ENCODE data around the gene LDHD. TPM values are rescaled to one million over a fixed set of nuclear protein-coding genes. Genes with fewer than 3 reads are reported as not detected.
A peak's percentile ranks its signal among the peaks of the same experiment; 100 is the strongest.

The LDHD gene
- total RNA-seq, 2 donors from 2014 or later = 0.11 to 0.48 TPM

GRCh38 chr16:75086688-75087374, 29.7 kb downstream of the LDHD start:
- peaks cover 18% of the 10 kb centered on the region for H3K36me3 Mint-ChIP-seq (ENCODE audit: low read depth)
- ATAC-seq (replicated peaks) = no peak

DNA sequence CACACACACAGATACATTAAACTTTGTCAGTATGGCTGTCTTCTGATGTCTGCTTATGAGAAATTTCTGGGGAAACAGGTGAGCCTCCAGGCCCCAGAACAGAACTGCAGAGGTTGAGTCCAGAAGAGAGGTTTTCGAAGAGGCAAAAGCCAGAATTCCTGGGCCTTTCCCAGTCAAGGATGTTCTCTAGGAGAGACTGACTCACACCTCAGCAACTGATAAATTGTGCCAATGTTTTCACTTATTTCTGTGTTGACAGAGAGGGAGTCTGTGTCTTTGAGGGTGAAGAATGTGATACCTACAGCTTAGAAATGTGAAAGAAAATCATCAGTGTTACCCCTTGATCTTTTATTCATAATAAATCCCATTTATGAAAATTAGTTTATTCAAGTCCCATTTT, 30.3 kb downstream of the LDHD start:
- no peak for ATAC-seq (replicated peaks)
- no peaks in the 10 kb centered on the region for H3K27me3 Mint-ChIP-seq

More at GRCh38 chr16:75086688-75087374, 29.7 kb downstream of the LDHD start:
- Mint-ChIP-seq H3K27ac (no peak overlapping the region), H3K4me3 (no peak overlapping the region), H3K27me3 (no peaks in the 10 kb centered on the region), H3K9me3 (no peaks in the 10 kb centered on the region), H3K4me1 (peaks cover 40% of the 10 kb centered on the region)

GRCh38 chr16:75085556-75085955, 31.0 kb downstream of the LDHD start:
- Mint-ChIP-seq H3K4me1 (peaks cover 44% of the 10 kb centered on the region), H3K9me3 (no peaks in the 10 kb centered on the region), H3K36me3 (ENCODE audit: low read depth) (peaks cover 18% of the 10 kb centered on the region), H3K27ac (peak overlapping the region; percentile 44), H3K27me3 (no peaks in the 10 kb centered on the region), H3K4me3 (no peak overlapping the region)
- ATAC-seq (replicated peaks) = no peak

More for the DNA sequence above, 30.3 kb downstream of the LDHD start:
- Mint-ChIP-seq H3K27ac (no peak overlapping the region), H3K9me3 (no peaks in the 10 kb centered on the region), H3K36me3 (ENCODE audit: low read depth) (peaks cover 18% of the 10 kb centered on the region), H3K4me3 (no peak overlapping the region), H3K4me1 (peaks cover 42% of the 10 kb centered on the region)

DNA sequence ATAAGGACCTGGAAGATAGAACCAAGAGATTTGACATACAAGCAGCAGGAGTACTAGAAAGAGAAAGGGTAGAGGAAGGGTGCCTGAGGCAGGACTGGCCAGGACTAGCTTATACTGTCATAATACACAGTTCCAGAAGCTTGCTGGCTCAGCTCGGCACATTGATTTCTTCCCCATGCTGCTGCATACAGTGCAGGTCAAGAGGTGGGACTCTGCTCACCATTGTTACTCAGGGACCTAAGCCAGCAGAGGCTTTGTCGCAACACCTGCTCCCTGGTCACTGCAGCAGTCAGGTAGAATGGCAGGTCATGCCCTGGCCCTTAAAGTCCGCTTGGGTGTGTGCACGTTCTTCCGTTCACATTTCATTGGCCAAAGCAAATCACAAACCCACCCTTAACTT, 32.8 kb downstream of the LDHD start:
- Mint-ChIP-seq H3K4me3 (no peak overlapping the region), H3K9me3 (no peaks in the 10 kb centered on the region), H3K4me1 (peaks cover 43% of the 10 kb centered on the region), H3K27me3 (no peaks in the 10 kb centered on the region), H3K36me3 (ENCODE audit: low read depth) (peaks cover 18% of the 10 kb centered on the region), H3K27ac (peak overlapping the region; percentile 11)
- no peak for ATAC-seq (replicated peaks)

- H3K36me3 Mint-ChIP-seq (ENCODE audit: low read depth) = peaks cover 18% of the 10 kb centered on the region
- peaks cover 3% of the 10 kb centered on the region for H3K9me3 Mint-ChIP-seq
- no peak overlapping the region for H3K4me3 Mint-ChIP-seq
- no peak for ATAC-seq (replicated peaks)
- peaks cover 54% of the 10 kb centered on the region for H3K4me1 Mint-ChIP-seq
- peak overlapping the region; percentile 56 for H3K27ac Mint-ChIP-seq
- H3K27me3 Mint-ChIP-seq = no peaks in the 10 kb centered on the region
Measured at GRCh38 chr16:75081179-75081859, 35.3 kb downstream of the LDHD start.

GRCh38 chr16:75080205-75081029, 36.2 kb downstream of the LDHD start:
- Mint-ChIP-seq H3K36me3 (ENCODE audit: low read depth) (peaks cover 17% of the 10 kb centered on the region), H3K9me3 (peaks cover 3% of the 10 kb centered on the region), H3K4me1 (peaks cover 57% of the 10 kb centered on the region), H3K4me3 (no peak overlapping the region), H3K27ac (peak overlapping the region; percentile 71), H3K27me3 (no peaks in the 10 kb centered on the region)
- no peak for ATAC-seq (replicated peaks)

- no peak for ATAC-seq (replicated peaks)
- Mint-ChIP-seq H3K36me3 (ENCODE audit: low read depth) (peaks cover 9% of the 10 kb centered on the region), H3K4me3 (no peak overlapping the region), H3K27ac (peak overlapping the region; percentile 56), H3K27me3 (no peaks in the 10 kb centered on the region), H3K9me3 (peaks cover 3% of the 10 kb centered on the region), H3K4me1 (peaks cover 52% of the 10 kb centered on the region)
Measured at GRCh38 chr16:75079346-75079926, 37.1 kb downstream of the LDHD start.

GRCh38 chr16:75078886-75079285, 37.7 kb downstream of the LDHD start:
- Mint-ChIP-seq H3K36me3 (ENCODE audit: low read depth) (peaks cover 4% of the 10 kb centered on the region), H3K27me3 (no peaks in the 10 kb centered on the region), H3K4me3 (no peak overlapping the region), H3K27ac (peak overlapping the region; percentile 56), H3K4me1 (peaks cover 54% of the 10 kb centered on the region), H3K9me3 (peaks cover 3% of the 10 kb centered on the region)
- ATAC-seq (replicated peaks) = no peak

- H3K27me3 Mint-ChIP-seq = no peaks in the 10 kb centered on the region
- peaks cover 45% of the 10 kb centered on the region for H3K4me1 Mint-ChIP-seq
- peak overlapping the region; percentile 87 for H3K4me3 Mint-ChIP-seq
- no peak for ATAC-seq (replicated peaks)
- peaks cover 4% of the 10 kb centered on the region for H3K36me3 Mint-ChIP-seq (ENCODE audit: low read depth)
- H3K27ac Mint-ChIP-seq = peak overlapping the region; percentile 93
- H3K9me3 Mint-ChIP-seq = peaks cover 3% of the 10 kb centered on the region
Measured at GRCh38 chr16:75075688-75076268, 40.8 kb downstream of the LDHD start.

DNA sequence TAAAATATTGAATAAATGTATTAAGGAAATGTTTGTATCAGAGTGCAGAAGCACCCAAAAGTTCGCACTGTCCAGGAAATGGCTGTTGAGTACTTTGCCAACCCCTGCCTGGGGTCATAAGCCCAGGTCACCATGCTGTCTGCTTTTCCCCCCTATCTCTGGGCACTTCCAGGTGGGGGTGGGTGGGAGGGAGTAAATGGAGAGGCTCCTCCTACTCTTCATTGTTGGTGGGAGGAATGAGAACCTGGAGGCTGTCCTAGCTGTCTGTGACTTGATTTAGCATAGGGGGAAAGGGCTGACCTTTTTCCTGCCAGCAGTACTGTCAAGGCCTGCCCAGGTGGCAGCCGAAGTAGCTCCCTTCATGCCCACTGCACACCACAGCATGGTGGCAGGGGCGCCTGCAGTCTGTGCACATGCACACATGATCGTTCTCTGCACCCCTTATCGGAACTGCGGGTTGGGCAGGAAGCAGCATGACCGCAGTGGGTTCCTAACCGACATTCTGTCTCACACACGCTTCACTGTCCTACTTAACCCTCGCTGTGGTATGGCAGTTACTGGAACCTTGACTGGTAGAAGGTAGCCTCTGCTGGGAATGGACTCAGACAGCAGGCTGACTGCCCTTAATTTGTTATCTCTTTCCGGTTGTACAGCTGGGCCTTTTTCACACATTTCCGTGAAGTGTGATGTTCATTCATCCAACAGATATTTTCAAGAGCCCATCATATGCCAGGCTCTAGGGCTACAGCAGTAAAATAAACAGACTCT, 41.5 kb downstream of the LDHD start:
- Mint-ChIP-seq H3K36me3 (ENCODE audit: low read depth) (peaks cover 4% of the 10 kb centered on the region), H3K9me3 (peaks cover 3% of the 10 kb centered on the region), H3K27ac (peak overlapping the region; percentile 93), H3K4me3 (peak overlapping the region; percentile 87), H3K27me3 (no peaks in the 10 kb centered on the region), H3K4me1 (peaks cover 51% of the 10 kb centered on the region)
- ATAC-seq (replicated peaks) = peak; percentile 97

GRCh38 chr16:75074304-75074793, 42.2 kb downstream of the LDHD start:
- no peak for ATAC-seq (replicated peaks)
- Mint-ChIP-seq H3K9me3 (peaks cover 3% of the 10 kb centered on the region), H3K4me1 (peaks cover 52% of the 10 kb centered on the region), H3K27me3 (no peaks in the 10 kb centered on the region), H3K27ac (peak overlapping the region; percentile 63), H3K4me3 (peak overlapping the region; percentile 53), H3K36me3 (ENCODE audit: low read depth) (peaks cover 4% of the 10 kb centered on the region)

- no peaks in the 10 kb centered on the region for H3K27me3 Mint-ChIP-seq
- peak overlapping the region; percentile 53 for H3K4me3 Mint-ChIP-seq
- ATAC-seq (replicated peaks) = no peak
- peak overlapping the region; percentile 63 for H3K27ac Mint-ChIP-seq
- peaks cover 3% of the 10 kb centered on the region for H3K9me3 Mint-ChIP-seq
- H3K36me3 Mint-ChIP-seq (ENCODE audit: low read depth) = peaks cover 4% of the 10 kb centered on the region
- H3K4me1 Mint-ChIP-seq = peaks cover 50% of the 10 kb centered on the region
Measured at GRCh38 chr16:75073545-75074303, 42.9 kb downstream of the LDHD start.
